Heart right ventricle (tissue), 16 donors: ENCODE results near the gene AMZ1. TPM values are rescaled to one million over a fixed set of nuclear protein-coding genes. Genes with fewer than 3 reads are reported as not detected.

Experiments used
- ATAC-seq, 8 donors: fragments of 200-7000 bp; cut with Tn5 transposase; one replicate each; pipeline ENCODE4 v1.9.1; 2020; ENCODE audit warnings: mild to moderate bottlenecking in 8 of 8, moderate library complexity in 8 of 8, moderate number of reproducible peaks in 1 of 8
- DNase-seq, 2 donors: peaks; one replicate each; pipeline ENCODE4 v3.0.0-alpha.2; 2020
- H3K27ac ChIP-seq, 10 donors: fragments of 200-600 bp; sonication (generic) in 2 of 10; one replicate each; pipeline versions ENCODE4 v1.5.0 to v1.8.0; 2020 to 2022; ENCODE audit warnings: mild to moderate bottlenecking in 3 of 10
- H3K27me3 ChIP-seq, 7 donors: fragments of 200-600 bp; one replicate each; pipeline ENCODE4 v1.8.0; 2021 to 2022; ENCODE audit warnings: mild to moderate bottlenecking in 2 of 7
- H3K36me3 ChIP-seq, 9 donors: fragments of 200-600 bp; sonication (generic) in 1 of 9; one replicate each; pipeline versions ENCODE4 v1.5.0 to v1.8.0; 2020 to 2022; ENCODE audit warnings: mild to moderate bottlenecking in 2 of 9
- H3K4me1 ChIP-seq, 9 donors: fragments of 200-600 bp; sonication (generic) in 1 of 9; one replicate each; pipeline versions ENCODE4 v1.5.0 to v1.8.0; 2020 to 2022; ENCODE audit warnings: mild to moderate bottlenecking in 4 of 9
- H3K4me3 ChIP-seq, 10 donors: fragments of 200-600 bp; sonication (generic) in 2 of 10; one replicate each; pipeline versions ENCODE4 v1.5.0 to v1.8.0; 2020 to 2022; ENCODE audit warnings: mild to moderate bottlenecking in 7 of 10, moderate library complexity in 2 of 10
- H3K9me3 ChIP-seq, 11 donors: fragments of 200-600 bp in 10 of 11; sonication (generic) in 2 of 11; one replicate each; pipeline versions ENCODE4 v1.5.0 to v1.8.0; 2013 to 2022; ENCODE audit warnings: mild to moderate bottlenecking in 2 of 11, control low read depth in 1 of 11, moderate library complexity in 1 of 11
- WGBS, 2 donors: extraction: QIAGEN DNeasy Blood & Tissue Kit; methylation state at CpG; one replicate each; pipeline ENCODE4 v1.1.7; 2013; ENCODE audit warnings: inconsistent platforms in 1 of 2; 5-methylcytosine and 5-hydroxymethylcytosine counted together
- intact Hi-C, 10 donors: fragments of 100-400 bp; cut with DNase I; formaldehyde crosslinking; loops; one replicate each; pipeline versions ENCODE4 v1.11.1 to v1.14.2; 2022
- polyA plus RNA-seq, 2 donors: library from polyadenylated mRNA; stranded (reverse); fragments of 200-250 nt; gene quantifications; one replicate each; pipeline ENCODE4 v1.2.3, GENCODE V29; 2013
- total RNA-seq, 10 donors: library from RNA; stranded (reverse); fragmentation: NEBNext Ultra II Directional in 3 of 10; extraction: Animal tissue kit (Norgen Biotek cat#: 25700) in 3 of 10; gene quantifications; one replicate each; pipeline versions ENCODE4 v1.2.1 to v1.2.4, GENCODE V29; 2021 to 2023
- TF ChIP-seq, protein P1 (sequence below), 9 donors: fragments of 200-600 bp; sonication (generic) in 2 of 9; IDR thresholded peaks; one replicate each; pipeline versions ENCODE4 v1.5.0 to v1.8.0; 2021 to 2022; ENCODE audit warnings: antibody characterized with exemption in 9 of 9, mild to moderate bottlenecking in 5 of 9, moderate library complexity in 1 of 9
- donor health status: Arrhythmogenic right ventricular cardiomyopathy.
- donor health status: ischemic (EF 13 %, LVEDD 7.1; RV severe dilation, severe dysfunction).
- donor health status: healthy with polysubstance abuse.
- donor health status: DM: no; HTN: yes; CAD: no.
- donor health status: DM: no; HTN: no; CAD: no.
- donor health status: ischemic (EF 25% LVEDD 6.9; RV normal size, moderate dysfunction).
- donor health status: ischemic (EF 25% LVEDD 5.7; RV mildly dilated, moderate dysfunction).
- donor health status: healthy.
- donor health status: DM: yes; HTN: yes; CAD: no.
- donor health status: Ischemic cardiomyopathy.
- donor health status: ischemic (EF 35%, LVEDD 5.7; RV mildly dilated, moderate dysfunction).
- donor health status: nonischemic (EF 11% LVEDD 7.7; RV severe dilation, severe dysfunction).
- donor health status: DM: yes; HTN: yes; CAD: no.
- donor health status: PGD.
- donor health status: ischemic (EF 29% LVEDD 5.4; RV normal size, mild dysfunction).
- donor health status: nonischemic (EF 23%, LVEDD 6.1; RV moderate dilation, normal function).

The AMZ1 gene
- total and polyA plus RNA-seq, 12 donors, result 0.04 to 0.11 (median 0.07) TPM; not detected in 4

DNA sequence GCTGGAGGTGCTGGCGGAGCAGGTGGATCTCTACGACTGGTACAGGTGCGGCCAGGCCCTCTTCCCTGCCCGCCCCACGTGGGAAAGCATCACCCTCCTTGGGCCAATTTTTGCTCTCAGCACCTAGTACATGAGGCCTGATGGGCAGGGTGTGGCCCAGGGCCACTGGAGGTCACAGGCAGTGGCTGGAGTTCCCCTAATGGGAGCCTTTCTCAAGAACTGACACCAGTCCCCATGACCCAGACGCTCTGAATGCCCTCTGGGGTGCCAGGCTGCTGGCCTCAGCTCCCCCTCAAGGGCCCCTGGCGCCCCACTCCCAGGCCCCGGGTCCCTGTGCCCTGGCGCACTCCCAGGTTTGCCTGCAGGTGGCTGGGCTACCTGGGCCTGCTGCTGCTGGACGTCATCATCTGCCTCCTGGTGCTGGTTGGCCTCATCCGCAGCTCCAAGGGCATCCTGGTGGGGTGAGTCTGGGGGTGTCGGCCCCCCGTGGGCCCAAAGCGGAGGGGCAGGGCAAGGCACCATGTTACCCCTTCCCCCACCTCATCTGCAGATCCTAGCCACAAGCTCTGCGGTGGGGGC, 40.3 kb upstream of the AMZ1 start:
- intact Hi-C loops, result no loop called here
- WGBS, 2 donors, result 92 to 93% methylated on average over 15 of the region's 15 CpGs
- Histone ChIP-seq H3K4me3 (no peak overlapping the region), H3K4me1 (peaks cover 4 to 37% (median 19%) of the 10 kb centered on the region in 9 donors), H3K36me3 (peaks cover 0 to 60% (median 11%) of the 10 kb centered on the region in 9 donors), H3K27ac (no peak overlapping the region), H3K27me3 (no peaks in the 10 kb centered on the region), H3K9me3 (no peaks in the 10 kb centered on the region)
- TF ChIP-seq, protein P1, sequence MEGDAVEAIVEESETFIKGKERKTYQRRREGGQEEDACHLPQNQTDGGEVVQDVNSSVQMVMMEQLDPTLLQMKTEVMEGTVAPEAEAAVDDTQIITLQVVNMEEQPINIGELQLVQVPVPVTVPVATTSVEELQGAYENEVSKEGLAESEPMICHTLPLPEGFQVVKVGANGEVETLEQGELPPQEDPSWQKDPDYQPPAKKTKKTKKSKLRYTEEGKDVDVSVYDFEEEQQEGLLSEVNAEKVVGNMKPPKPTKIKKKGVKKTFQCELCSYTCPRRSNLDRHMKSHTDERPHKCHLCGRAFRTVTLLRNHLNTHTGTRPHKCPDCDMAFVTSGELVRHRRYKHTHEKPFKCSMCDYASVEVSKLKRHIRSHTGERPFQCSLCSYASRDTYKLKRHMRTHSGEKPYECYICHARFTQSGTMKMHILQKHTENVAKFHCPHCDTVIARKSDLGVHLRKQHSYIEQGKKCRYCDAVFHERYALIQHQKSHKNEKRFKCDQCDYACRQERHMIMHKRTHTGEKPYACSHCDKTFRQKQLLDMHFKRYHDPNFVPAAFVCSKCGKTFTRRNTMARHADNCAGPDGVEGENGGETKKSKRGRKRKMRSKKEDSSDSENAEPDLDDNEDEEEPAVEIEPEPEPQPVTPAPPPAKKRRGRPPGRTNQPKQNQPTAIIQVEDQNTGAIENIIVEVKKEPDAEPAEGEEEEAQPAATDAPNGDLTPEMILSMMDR (IDR thresholded peaks at IDR 0.05), result no peak
- no peak for DNase-seq
- ATAC-seq, result no peak

DNA sequence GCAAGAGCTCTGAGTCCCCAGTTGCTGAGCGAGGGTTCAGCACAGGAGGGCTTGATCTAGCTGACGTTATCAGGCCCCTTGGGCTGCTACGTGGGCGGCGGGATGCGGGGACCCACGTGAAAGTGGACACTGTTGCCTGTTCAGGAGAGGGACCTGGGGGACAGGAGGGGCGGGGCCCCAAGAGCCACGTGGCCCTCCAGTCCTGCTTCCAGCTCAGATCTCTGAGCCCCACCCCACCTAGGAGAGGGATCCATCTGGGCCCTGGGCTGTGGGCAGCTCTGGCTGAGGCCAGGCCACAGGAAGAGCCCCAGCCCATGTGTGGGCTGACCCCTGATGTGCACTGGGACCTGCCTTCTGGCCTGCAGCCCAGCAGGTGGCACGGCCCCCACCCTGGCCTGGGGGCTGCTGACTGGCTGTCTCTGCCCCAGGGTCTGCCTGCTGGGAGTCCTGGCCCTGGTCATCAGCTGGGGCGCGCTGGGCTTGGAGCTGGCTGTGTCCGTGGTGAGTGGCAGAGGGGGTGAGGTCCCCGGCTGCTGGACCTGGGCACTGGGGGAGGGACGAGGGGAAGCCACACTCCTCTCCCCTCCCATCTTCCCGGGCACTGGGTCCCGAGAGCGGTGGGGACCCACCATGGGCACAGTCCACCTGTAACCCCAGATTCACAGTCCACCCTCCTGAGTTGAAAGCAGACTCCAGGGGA, 38.7 kb upstream of the AMZ1 start:
- intact Hi-C loops, result no loop called here
- peaks cover 0 to 76% (median 11%) of the 10 kb centered on the region in 9 donors for H3K36me3 ChIP-seq
- WGBS, 2 donors, result 86 to 93% methylated on average over 18 of the region's 18 CpGs

DNA sequence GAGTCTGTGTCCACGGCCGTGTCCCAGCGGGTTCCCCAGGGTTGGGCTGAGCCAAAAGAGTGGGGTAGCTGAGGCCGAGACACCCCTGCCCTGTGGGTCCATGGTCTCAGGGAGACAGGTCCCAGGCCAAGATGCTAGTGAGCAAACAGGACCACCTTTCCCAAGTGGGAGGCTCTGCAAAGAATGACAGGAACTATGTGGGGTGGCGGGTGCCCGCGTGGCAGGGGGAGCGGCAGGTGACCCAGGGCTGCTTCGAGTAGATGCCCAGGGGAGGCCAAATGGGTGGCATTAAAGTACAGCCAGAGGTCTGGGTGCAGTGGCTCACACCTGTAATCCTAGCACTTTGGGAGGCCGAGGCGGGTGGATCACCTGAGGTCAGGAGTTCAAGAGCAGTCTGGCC, 38.0 kb upstream of the AMZ1 start:
- H3K9me3 ChIP-seq, result no peaks in the 10 kb centered on the region
- 95 to 97% methylated on average over 11 of the region's 11 CpGs for WGBS, 2 donors
- intact Hi-C loops, result no loop called here
- no peak for ATAC-seq
- no peak for DNase-seq
- H3K27me3 ChIP-seq, result no peaks in the 10 kb centered on the region
- TF ChIP-seq, protein P1 (IDR thresholded peaks at IDR 0.05), result no peak
- H3K27ac ChIP-seq, result no peak overlapping the region
- H3K4me3 ChIP-seq, result no peak overlapping the region
- H3K4me1 ChIP-seq, result peaks cover 3 to 14% (median 6%) of the 10 kb centered on the region in 9 donors
- H3K36me3 ChIP-seq, result peaks cover 0 to 76% (median 11%) of the 10 kb centered on the region in 9 donors

More for the DNA sequence above, 38.7 kb upstream of the AMZ1 start:
- ATAC-seq, result no peak
- H3K27ac ChIP-seq, result no peak overlapping the region
- H3K4me1 ChIP-seq, result peaks cover 4 to 21% (median 13%) of the 10 kb centered on the region in 9 donors
- DNase-seq, result no peak
- H3K9me3 ChIP-seq, result no peaks in the 10 kb centered on the region
- TF ChIP-seq, protein P1 (IDR thresholded peaks at IDR 0.05), result no peak
- H3K27me3 ChIP-seq, result no peaks in the 10 kb centered on the region
- H3K4me3 ChIP-seq, result no peak overlapping the region

DNA sequence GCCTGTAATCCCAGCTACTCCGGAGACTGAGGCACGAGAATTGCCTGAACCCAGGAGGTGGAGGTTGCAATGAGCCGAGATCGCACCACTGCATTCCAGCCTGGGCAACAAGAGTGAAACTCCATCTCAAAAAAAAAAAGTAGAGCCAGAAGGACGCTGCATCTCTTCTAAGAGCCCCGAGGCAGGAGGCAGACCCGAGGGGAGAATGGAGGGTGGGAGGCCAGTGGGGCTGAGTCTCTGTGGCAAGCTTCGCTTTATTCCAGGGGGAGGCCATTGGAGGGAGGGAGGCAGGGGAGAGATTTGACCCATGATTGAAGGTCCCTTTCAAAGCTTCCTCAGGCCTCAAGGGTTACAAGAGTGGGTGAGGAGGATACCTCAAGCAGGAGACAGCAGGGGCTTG, 37.6 kb upstream of the AMZ1 start:
- intact Hi-C loops, result no loop called here
- H3K27me3 ChIP-seq, result no peaks in the 10 kb centered on the region
- TF ChIP-seq, protein P1 (IDR thresholded peaks at IDR 0.05), result no peak
- H3K27ac ChIP-seq, result no peak overlapping the region
- peaks cover 0 to 78% (median 11%) of the 10 kb centered on the region in 9 donors for H3K36me3 ChIP-seq
- 90 to 91% methylated on average over 8 of the region's 8 CpGs for WGBS, 2 donors
- H3K4me3 ChIP-seq, result no peak overlapping the region
- H3K9me3 ChIP-seq, result no peaks in the 10 kb centered on the region
- DNase-seq (no peak), ATAC-seq (no peak)
- H3K4me1 ChIP-seq, result peaks cover under 1 to 9% (median 1%) of the 10 kb centered on the region in 9 donors
